Lower lobe of right lung (tissue), 2 donors: Measurements from ENCODE around the gene DLX1. TPM values are rescaled to one million over a fixed set of nuclear protein-coding genes. Genes with fewer than 3 reads are reported as not detected.
"Not testable (repeated sequence)": the region's sequence is repeated elsewhere in the genome, so short reads cannot be mapped to it uniquely, and the experiment has no call there.

ENCODE experiments used
- ATAC-seq, 2 donors: fragments of 200-7000 bp; cut with Tn5 transposase; one replicate each; pipeline ENCODE4 v1.9.1; 2020 to 2022; ENCODE audit warnings: mild to moderate bottlenecking in 2 of 2, moderate library complexity in 2 of 2
- DNase-seq: peaks from one replicate; pipeline ENCODE4 v3.0.0-alpha.2; 2020
- H3K27ac ChIP-seq: fragments of 200-600 bp; one replicate; pipeline ENCODE4 v1.8.0; 2022
- H3K27me3 ChIP-seq: fragments of 200-600 bp; one replicate; pipeline ENCODE4 v1.8.0; 2022; ENCODE audit warnings: low read depth
- H3K36me3 ChIP-seq: fragments of 200-600 bp; one replicate; pipeline ENCODE4 v1.8.0; 2022; ENCODE audit warnings: mild to moderate bottlenecking
- H3K4me1 ChIP-seq: fragments of 200-600 bp; one replicate; pipeline ENCODE4 v1.8.0; 2022
- H3K4me3 ChIP-seq: fragments of 200-600 bp; one replicate; pipeline ENCODE4 v1.8.0; 2022; ENCODE audit warnings: mild to moderate bottlenecking
- H3K9me3 ChIP-seq: fragments of 200-600 bp; one replicate; pipeline ENCODE4 v1.8.0; 2022
- intact Hi-C: fragments of 100-400 bp; cut with DNase I; formaldehyde crosslinking; loops from one replicate; pipeline ENCODE4 v1.11.0; 2022
- total RNA-seq: library from RNA; stranded (reverse); fragmentation: NEBNext Ultra II Directional; extraction: Animal tissue kit (Norgen Biotek cat#: 25700); gene quantifications from one replicate; pipeline ENCODE4 v1.2.1, GENCODE V29; 2021
- TF ChIP-seq, protein P1 (sequence below): fragments of 200-600 bp; IDR thresholded peaks from one replicate; pipeline ENCODE4 v1.8.0; 2022; ENCODE audit warnings: antibody characterized with exemption, mild to moderate bottlenecking
- donor health status: DM: no; HTN: yes; CAD: no; lungs with severe emphysema.

The DLX1 gene
- total RNA-seq, 1 donor from 2014 or later, result not detected

- H3K4me3 ChIP-seq, result no peak overlapping the region
- H3K36me3 ChIP-seq, result no peaks in the 10 kb centered on the region
- no peaks in the 10 kb centered on the region for H3K9me3 ChIP-seq
- ATAC-seq (no peak), DNase-seq (no peak)
- TF ChIP-seq, protein P1, sequence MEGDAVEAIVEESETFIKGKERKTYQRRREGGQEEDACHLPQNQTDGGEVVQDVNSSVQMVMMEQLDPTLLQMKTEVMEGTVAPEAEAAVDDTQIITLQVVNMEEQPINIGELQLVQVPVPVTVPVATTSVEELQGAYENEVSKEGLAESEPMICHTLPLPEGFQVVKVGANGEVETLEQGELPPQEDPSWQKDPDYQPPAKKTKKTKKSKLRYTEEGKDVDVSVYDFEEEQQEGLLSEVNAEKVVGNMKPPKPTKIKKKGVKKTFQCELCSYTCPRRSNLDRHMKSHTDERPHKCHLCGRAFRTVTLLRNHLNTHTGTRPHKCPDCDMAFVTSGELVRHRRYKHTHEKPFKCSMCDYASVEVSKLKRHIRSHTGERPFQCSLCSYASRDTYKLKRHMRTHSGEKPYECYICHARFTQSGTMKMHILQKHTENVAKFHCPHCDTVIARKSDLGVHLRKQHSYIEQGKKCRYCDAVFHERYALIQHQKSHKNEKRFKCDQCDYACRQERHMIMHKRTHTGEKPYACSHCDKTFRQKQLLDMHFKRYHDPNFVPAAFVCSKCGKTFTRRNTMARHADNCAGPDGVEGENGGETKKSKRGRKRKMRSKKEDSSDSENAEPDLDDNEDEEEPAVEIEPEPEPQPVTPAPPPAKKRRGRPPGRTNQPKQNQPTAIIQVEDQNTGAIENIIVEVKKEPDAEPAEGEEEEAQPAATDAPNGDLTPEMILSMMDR, result no peak
- H3K27me3 ChIP-seq, result no peaks in the 10 kb centered on the region
- intact Hi-C loops, result no loop called here
- no peak overlapping the region for H3K27ac ChIP-seq
- H3K4me1 ChIP-seq, result no peaks in the 10 kb centered on the region
These were observed 26.6 kb upstream of the DLX1 start for GRCh38 chr2:172058660-172059059.

DNA sequence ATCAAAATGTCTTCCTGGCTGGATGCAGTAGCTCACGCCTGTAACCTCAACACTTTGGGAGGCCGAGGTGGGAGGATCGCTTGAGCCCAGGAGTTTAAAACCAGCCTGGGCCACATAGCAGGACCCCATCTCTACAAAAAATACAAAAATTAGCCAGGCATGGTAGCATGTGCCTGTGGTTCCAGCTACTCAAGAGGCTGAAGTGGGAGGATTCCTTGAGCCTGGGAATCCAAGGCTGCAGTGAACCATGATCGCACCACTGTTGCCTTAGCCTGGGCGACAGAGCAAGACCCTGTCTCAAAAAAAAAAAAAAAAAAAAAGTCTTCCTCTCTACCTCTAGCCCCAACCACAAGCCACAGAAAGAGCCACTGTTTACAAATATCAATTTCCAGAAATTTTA lies 25.2 kb upstream of the DLX1 start:
- intact Hi-C loops, H3K4me1 ChIP-seq, H3K27ac ChIP-seq, H3K4me3 ChIP-seq, DNase-seq, H3K36me3 ChIP-seq, ATAC-seq, H3K27me3 ChIP-seq, H3K9me3 ChIP-seq: not testable (repeated sequence)

- TF ChIP-seq, protein P1, result no peak
- H3K9me3 ChIP-seq, result no peaks in the 10 kb centered on the region
- no peak for ATAC-seq
These were observed 22.8 kb upstream of the DLX1 start for GRCh38 chr2:172062402-172063004.

GRCh38 chr2:172063446-172063845 lies 21.9 kb upstream of the DLX1 start:
- no peaks in the 10 kb centered on the region for H3K36me3 ChIP-seq
- intact Hi-C loops, result no loop called here
- no peaks in the 10 kb centered on the region for H3K9me3 ChIP-seq
- H3K27ac ChIP-seq, result no peak overlapping the region
- no peak overlapping the region for H3K4me3 ChIP-seq
- DNase-seq (no peak), ATAC-seq (no peak)
- TF ChIP-seq, protein P1, result no peak
- no peaks in the 10 kb centered on the region for H3K4me1 ChIP-seq
- no peaks in the 10 kb centered on the region for H3K27me3 ChIP-seq

More at GRCh38 chr2:172062402-172063004, 22.8 kb upstream of the DLX1 start:
- no peaks in the 10 kb centered on the region for H3K36me3 ChIP-seq
- H3K27ac ChIP-seq, result no peak overlapping the region
- H3K4me3 ChIP-seq, result no peak overlapping the region
- no peaks in the 10 kb centered on the region for H3K4me1 ChIP-seq
- no peak for DNase-seq
- intact Hi-C loops, result no loop called here
- no peaks in the 10 kb centered on the region for H3K27me3 ChIP-seq

GRCh38 chr2:172065111-172065510 lies 20.2 kb upstream of the DLX1 start:
- Histone ChIP-seq H3K4me1 (no peaks in the 10 kb centered on the region), H3K36me3 (no peaks in the 10 kb centered on the region), H3K27ac (no peak overlapping the region), H3K9me3 (no peaks in the 10 kb centered on the region), H3K27me3 (no peaks in the 10 kb centered on the region), H3K4me3 (no peak overlapping the region)
- no peak for DNase-seq
- TF ChIP-seq, protein P1, result no peak
- ATAC-seq, result no peak
- intact Hi-C loops, result no loop called here

DNA sequence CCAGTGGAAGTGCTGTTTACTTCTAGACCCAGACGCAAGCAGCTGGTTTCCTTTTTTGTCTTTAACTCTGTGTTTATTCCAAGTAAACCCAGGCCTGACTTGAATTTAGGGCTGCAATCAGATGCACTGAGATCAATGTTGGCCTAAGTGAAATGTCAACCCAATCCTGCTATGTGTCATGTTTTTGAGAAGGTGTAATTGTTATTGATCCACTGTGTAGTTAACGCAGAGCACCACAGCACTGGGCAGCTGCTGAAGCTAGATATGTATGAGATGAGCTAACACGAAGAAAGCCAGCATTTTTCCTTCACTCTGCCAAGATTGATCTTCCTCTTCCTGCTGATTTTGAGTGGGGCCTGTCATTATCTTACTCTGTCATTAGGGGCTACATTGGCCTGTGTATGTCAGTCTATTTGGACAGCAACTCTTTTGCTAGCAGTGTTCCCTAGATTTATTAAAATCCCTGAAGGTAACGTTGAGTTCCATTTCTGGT lies 18.9 kb upstream of the DLX1 start:
- no peak for ATAC-seq
- no peaks in the 10 kb centered on the region for H3K9me3 ChIP-seq
- no peaks in the 10 kb centered on the region for H3K4me1 ChIP-seq
- H3K4me3 ChIP-seq, result no peak overlapping the region
- TF ChIP-seq, protein P1, result no peak
- no peak for DNase-seq
- no peaks in the 10 kb centered on the region for H3K36me3 ChIP-seq
- intact Hi-C loops, result no loop called here
- no peaks in the 10 kb centered on the region for H3K27me3 ChIP-seq
- H3K27ac ChIP-seq, result no peak overlapping the region

GRCh38 chr2:172067905-172068304 lies 17.4 kb upstream of the DLX1 start:
- intact Hi-C loops, H3K9me3 ChIP-seq, H3K36me3 ChIP-seq, H3K27me3 ChIP-seq, DNase-seq, H3K27ac ChIP-seq, H3K4me3 ChIP-seq, H3K4me1 ChIP-seq, ATAC-seq: not testable (repeated sequence)
